ENCODE measurements around the gene EIF3J.
A peak's percentile ranks its signal among the peaks of the same experiment; 100 is the strongest.
"Not testable (repeated sequence)": the region's sequence is repeated elsewhere in the genome, so short reads cannot be mapped to it uniquely, and the experiment has no call there.

EIF3J gene

DNA sequence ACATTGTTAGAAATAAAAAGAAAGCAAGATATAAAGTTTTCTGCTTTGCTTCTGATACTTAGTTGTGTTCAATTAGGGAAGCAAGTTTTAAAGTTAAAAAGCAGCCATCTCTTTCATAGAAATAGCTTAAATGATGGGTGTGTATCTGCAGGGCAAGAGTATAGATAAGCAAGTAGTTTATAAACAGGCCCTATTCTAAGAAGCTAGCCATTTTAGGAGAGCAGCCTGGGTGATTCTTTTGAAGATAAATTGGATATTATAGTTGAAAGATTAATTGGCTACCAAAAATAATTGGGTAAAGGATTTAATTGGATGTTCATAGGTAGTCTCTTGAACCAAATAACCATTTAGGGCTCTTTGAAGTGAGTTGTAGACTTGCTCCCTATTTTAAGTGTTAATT lies 5.6 kb downstream of the EIF3J start:
- no peak overlapping the region for H3K4me3 ChIP-seq (ENCODE audit: low read length)
- DNase-seq (ENCODE audit: low read depth) = no peak
- TF ChIP-seq, protein P1, sequence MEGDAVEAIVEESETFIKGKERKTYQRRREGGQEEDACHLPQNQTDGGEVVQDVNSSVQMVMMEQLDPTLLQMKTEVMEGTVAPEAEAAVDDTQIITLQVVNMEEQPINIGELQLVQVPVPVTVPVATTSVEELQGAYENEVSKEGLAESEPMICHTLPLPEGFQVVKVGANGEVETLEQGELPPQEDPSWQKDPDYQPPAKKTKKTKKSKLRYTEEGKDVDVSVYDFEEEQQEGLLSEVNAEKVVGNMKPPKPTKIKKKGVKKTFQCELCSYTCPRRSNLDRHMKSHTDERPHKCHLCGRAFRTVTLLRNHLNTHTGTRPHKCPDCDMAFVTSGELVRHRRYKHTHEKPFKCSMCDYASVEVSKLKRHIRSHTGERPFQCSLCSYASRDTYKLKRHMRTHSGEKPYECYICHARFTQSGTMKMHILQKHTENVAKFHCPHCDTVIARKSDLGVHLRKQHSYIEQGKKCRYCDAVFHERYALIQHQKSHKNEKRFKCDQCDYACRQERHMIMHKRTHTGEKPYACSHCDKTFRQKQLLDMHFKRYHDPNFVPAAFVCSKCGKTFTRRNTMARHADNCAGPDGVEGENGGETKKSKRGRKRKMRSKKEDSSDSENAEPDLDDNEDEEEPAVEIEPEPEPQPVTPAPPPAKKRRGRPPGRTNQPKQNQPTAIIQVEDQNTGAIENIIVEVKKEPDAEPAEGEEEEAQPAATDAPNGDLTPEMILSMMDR (IDR thresholded peaks at IDR 0.05; ENCODE audit: insufficient read depth, low read depth, low read length, missing control alignments) = no peak

DNA sequence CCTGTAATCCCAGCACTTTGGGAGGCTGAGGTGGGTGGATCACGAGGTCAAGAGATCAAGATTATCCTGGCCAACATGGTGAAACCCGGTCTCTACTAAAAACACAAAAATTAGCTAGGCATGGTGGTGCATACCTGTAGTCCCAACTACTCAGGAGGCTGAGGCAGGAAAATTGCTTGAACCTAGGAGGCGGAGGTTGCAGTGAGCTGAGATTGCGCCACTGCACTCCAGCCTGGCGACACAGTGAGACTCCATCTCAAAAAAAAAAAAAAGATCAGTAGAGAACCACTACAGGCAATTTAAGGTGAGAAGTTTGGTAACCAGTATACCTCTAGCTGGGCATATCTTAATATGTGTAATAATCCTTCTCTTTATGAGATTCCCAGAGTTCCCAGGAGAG lies 7.8 kb downstream of the EIF3J start:
- DNase-seq (ENCODE audit: low read depth); H3K4me3 ChIP-seq (ENCODE audit: low read length): not testable (repeated sequence)

DNA sequence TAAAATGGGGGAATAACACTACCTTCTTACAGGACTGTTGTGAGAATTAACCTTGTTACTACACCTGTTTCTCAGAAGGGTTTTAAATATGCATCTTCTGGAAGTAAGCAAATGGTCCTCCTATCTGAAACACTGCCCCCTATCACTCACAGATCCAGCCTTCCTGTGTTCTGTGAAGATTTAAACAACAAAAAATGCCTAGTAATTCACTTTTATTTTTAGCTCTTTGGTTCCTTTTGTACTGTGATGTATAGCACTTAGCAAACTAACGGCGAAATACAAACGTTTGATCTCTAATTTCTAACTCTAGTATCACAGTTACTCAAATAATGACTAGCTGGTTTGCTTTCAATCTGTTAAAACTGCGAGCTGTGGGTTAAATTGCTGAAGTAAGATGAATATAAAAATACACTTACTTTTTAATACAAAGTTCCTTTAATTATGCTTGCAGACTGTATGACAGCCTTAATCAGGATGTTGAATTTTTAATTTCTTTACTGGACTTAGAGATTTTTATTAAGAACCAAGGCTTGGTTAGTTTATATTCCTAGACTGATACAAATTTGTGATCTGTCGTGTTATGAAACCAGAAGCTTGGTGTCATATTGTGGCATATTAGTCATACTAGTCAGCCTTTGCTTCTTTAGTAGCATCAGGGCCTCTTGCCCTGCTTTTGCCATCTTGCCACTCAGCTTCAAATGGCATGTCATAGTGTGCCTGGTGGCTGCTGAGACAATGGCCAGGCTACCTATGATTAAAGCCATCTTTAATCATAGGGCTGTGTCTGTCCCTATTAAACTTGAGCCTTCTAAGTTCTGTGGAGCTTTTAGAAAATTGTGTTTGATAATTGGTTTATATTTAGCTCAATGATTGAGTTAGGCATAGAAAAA lies 9.2 kb downstream of the EIF3J start:
- TF ChIP-seq, protein P1 (IDR thresholded peaks at IDR 0.05; ENCODE audit: insufficient read depth, low read depth, low read length, missing control alignments) = peak; percentile 38
- DNase-seq (ENCODE audit: low read depth) = peak; percentile 57
- H3K4me3 ChIP-seq (ENCODE audit: low read length) = no peak overlapping the region

DNA sequence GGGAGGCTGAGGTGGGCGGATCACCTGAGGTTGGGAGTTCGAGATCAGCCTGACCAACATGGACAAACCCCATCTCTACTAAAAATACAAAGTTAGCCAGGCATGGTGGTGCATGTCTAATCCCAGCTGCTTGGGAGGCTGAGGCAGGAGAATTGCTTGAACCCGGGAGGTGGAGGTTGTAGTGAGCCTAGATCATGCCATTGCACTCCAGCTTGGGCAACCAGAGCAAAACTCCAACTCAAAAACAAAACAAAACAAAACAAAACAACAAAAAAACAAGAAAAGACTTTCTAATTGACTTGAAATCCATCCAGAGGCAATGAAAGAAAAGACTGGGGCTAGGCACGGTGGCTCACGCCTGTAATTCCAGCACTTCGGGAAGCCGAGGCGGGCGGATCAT lies 12.2 kb downstream of the EIF3J start:
- not testable (repeated sequence) for H3K4me3 ChIP-seq (ENCODE audit: low read length); DNase-seq (ENCODE audit: low read depth)

DNA sequence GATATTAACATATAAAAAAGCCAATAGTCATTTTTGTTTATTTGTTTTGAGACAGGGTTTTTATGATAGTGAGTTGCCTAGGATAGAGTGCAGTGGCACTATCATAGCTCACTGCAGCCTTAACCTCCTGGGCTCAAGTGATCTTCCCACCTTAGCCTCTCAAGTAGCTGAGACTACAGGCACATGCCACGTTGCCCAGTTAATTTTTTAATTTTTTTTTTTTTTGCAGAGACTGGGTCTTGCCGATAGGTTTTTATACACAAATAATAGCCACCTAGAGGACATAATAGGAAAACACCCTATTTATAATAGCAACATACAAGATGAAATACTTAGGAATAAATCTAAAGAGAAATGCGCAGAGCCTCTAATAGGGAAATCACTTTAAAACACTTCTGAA lies 13.3 kb downstream of the EIF3J start:
- DNase-seq (ENCODE audit: low read depth) = peak; percentile 42
- TF ChIP-seq, protein P1 (IDR thresholded peaks at IDR 0.05; ENCODE audit: insufficient read depth, low read depth, low read length, missing control alignments) = peak; percentile 30
- H3K4me3 ChIP-seq (ENCODE audit: low read length) = no peak overlapping the region

DNA sequence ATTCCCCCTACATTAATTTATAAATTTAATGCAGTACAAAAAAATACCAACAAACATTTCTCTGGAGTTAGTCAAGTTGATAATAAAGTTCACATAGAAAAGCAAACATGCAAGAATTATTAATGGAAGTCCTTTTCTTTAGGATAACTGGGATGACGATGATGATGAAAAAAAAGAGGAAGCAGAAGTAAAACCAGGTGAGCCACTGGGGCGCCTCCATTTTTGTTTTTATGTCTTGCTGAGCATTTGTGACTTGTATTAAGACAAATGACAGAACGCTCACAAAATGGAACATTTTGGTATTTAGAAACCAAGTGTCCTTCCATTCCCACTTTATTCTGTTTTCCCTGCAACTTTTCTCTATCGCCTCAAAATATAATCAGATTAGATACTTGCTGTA lies 13.8 kb downstream of the EIF3J start:
- TF ChIP-seq, protein P1 (IDR thresholded peaks at IDR 0.05; ENCODE audit: insufficient read depth, low read depth, low read length, missing control alignments) = no peak
- H3K4me3 ChIP-seq (ENCODE audit: low read length) = no peak overlapping the region
- no peak for DNase-seq (ENCODE audit: low read depth)

DNA sequence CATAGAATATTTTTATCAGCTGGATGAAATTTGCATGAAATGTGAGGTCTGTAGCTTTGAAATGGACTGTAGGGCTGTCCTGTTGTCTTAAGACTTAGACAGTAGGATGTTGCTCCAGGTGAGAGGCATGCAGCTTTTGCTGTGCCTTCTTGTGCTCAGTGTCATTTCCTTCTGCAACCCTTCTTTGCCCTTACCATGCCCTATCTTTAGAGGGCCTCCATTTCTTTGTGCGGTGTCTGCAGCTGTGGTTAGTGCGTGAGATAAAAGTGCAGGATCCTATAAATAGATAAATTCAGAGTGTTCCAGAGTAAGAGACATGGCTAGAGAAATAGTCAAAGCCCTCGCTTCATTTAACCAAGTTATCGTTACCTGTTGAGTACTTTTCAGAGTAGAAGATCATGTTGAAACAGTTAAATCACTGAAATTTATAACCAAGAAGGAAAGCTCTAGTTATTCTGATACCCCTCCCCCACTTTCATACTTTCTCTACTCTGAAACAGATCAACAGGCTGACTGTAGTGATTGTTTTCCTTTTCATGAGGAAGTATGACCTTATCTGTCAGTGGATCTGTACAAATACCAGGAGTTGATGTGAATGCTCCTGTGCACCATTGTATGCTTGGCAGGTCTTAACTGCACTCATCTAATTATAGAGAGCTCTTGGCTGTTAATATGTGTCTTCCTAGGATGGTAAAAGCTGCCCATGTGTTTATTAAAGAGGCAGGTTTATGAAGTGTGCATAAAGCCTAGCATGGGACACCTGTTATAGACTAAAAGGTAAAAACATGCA lies 18.2 kb downstream of the EIF3J start:
- no peak for DNase-seq (ENCODE audit: low read depth)
- TF ChIP-seq, protein P1 (IDR thresholded peaks at IDR 0.05; ENCODE audit: insufficient read depth, low read depth, low read length, missing control alignments) = no peak
- no peak overlapping the region for H3K4me3 ChIP-seq (ENCODE audit: low read length)

DNA sequence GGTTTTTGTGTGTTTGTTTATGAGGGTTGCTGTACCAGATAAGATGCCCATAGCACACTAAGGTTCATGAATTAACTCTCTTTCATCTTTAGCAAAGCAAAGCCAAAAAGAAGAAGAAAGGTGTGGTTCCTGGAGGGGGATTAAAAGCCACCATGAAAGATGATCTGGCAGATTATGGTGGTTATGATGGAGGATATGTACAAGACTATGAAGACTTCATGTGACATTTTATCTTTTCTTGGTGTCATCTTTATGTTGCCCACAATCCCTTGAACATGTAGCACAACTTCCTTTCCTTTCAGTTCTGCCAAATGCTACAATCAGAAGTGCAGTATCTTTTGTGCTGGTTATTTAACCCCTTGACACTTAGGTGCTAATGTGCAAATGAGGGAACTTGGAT lies 24.0 kb downstream of the EIF3J start:
- H3K4me3 ChIP-seq (ENCODE audit: low read length); DNase-seq (ENCODE audit: low read depth): not testable (repeated sequence)
